CD1c-positive myeloid dendritic cell (primary cell): ENCODE data around the gene WNK2.

Source experiments
- DNase-seq: peaks from one replicate; pipeline ENCODE4 v3.0.0-alpha.2; 2016; ENCODE audit errors: extremely low spot score

Gene WNK2

DNA sequence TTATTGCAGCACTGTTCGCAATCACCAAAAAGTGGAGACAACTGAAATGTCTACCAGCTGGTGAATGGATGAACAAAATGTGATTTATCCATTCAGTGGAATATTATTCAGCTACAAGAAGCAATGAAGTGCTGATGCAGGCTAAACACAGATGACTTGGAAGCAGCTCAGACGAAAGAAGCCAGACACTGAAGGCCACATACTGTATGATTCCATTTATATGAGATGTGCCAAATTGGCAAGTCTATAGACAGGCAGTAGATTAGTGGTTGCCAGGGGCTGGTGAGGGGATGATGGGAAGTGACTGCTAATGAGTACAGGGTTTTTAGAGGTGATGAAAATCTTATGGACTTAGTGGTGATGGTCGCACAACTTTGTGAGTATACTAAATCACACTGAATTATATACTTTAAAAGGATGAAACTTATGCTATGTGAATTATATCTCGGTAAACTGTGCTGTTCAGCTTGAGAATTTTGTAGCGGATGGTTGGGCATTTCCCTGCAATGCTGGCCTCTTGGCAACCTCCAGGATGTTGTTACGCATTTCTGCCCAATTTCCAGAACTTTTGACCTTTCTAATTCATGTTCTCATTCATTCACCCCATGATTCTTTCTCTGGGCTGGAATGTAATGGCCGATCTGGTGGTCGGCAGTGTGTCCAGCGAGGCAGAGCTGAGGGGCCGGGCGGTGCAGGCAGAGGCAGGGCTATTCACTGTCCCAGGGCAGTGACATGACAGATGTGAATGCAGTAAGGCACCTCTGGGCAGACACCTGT is 22.0 kb upstream of the WNK2 start:
- DNase-seq, result no peak

DNA sequence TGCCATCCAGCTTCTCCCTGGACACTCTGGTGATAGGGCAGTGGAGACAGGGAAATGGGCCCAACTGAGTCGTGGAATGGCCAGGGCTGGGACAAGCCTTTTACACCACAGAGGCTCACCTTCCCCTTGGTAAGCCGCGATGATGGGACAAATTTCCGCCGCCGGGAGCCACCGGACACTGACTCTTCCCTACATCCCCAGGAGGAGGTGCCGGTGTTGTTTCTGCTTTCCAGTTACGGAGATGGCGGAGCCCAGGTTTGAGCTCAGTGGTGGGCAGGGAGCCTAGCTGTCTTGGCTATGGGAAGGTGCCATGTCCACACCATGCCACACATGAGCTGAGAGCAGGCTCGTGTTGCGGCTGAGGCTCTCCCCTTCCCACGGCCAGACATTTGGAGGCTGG is 19.9 kb upstream of the WNK2 start:
- no peak for DNase-seq

DNA sequence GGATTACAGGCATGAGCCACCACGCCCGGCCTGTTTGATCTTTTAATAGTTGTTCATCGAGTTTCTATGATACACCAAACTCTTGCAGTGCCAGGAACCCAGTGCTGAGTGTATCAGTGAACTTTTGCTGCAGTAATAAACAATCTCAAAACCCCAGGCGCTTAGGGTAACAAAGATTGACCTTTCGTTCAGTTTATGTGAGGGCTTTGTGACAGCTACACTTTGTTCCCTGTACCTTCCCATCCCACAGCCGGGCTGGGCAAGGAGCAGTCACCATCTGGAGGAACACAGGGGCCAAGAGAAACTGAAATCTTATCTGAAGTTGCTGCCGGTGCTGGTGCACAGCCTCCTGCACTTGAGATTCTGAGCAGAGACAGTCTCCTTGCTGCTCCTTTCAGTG is 17.2 kb upstream of the WNK2 start:
- no peak for DNase-seq

DNA sequence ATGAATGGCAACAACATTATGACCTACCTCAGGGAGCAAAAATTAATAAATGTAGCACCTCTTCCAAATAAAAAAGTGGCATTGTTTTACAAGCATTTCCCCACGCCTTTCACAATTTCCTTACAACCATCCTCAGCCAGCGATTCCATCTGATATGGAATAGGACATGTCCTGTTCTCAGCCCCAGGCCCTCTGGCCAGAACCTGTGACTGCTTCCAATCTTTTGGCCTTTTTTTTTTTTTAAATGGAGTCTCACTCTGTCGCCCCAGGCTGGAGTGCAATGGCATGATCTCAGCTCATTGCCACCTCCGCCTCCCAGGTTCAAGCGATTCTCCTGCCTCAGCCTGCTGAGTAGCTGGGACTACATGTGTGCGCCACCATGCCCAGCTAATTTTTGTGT is 16.8 kb upstream of the WNK2 start:
- no peak for DNase-seq

DNA sequence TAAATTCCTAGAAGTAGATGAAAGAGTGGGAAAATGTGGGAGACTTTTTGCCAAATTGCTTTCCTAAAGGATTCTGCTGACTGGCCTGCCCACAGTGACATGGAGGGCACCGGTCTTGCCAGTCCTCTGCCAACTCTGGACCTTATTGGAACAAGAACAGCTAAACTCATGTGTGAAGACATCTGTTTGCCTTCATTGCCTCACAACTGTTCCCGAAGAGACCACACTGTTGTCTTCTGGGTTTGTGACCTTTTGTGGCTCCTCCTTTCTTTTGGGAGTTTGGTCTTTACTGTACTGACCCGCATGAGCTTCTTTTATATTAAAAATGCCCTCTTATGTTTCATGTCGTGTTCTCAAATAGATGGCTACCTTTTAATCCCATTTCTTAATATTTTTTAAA is 16.1 kb upstream of the WNK2 start:
- DNase-seq, result no peak

DNA sequence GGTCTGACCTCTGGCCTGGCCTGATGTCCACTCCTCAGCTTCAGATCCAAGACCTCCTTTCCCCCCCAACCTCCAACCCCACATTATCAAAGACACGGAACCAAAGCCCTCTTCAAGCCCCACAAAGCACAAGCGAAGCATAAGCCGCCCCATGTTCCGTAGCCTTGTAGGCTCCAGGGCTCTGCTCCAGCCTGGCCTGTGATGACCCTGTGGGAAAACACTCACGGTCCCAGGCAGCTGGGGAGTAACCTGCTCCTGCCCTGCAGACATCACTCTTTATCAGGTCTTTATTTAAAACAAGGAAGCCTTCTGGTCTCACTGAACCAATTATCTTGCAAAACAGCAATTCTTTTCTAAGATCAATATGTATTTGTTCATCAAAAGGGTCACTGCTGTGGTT is 15.4 kb upstream of the WNK2 start:
- no peak for DNase-seq

DNA sequence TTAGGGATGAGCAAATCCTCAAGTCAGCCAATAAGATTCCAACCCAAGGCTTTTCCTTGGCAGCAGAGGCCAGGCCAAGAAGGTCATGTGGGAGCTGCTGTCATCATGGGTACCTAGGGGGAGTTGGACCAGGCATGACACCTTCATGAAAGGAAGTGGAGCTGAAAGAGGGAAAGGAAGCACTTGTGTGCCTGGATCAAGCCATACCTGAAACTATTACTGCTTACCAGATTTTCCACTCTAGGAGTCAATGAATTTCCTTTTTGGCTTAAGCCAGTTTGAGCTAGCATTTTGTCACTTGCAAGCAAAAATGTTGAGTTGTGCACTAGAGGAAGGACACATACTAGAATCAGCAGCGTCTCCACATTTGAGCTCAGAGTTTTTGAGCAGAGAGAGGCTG is 14.5 kb upstream of the WNK2 start:
- no peak for DNase-seq

DNA sequence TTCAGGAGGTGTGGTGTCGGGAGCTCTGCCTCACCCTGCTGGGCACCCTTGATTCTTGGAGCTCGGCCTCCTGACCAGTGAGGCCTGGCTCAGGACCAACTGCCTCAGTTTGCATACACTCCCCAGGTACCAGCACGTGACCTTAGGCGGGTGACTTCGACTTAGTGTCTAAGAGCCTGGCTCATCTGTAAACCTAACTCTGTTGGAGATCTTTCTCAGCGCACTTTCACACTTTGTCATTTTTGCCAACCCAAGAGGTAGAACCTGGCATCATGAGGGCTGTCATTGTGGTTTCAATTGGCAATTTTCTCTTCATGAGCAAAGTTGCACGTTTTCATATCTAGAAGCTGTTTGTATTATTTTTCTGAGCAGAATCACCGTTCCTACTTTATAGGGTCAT is 13.4 kb upstream of the WNK2 start:
- no peak for DNase-seq

DNA sequence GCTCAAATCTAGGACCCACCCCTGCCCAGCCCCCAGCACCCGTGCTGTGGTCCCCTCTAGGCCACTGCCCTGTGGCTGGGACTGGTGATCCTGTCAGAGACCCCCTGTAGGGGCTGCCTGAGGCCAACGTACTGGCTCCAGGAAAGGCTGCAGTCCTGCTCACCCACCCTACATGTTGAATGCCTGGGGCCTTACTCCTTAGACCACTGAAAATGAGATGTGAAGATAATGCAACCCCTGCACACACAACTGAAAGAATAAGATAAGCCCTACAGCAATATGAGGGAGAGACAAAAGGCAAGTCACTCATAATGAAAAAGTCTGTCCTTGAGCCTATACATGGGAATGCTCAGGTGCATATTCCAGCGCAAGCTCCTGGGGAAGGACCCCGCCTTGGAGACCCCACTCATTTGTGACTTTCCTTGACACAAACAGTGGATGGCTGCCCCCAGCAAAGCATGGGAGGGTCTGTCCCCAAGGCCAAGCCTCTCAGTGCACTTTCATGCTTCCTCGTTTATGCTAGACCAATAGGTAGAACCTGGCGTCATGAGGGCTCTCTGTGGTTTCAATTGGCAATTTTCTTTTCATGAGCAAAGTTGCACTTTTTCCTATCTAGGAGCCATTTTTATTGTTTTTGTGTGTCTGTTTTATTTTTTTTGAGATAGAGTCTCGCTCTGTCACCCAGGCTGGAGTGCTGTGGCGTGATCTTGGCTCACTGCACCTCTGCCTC is 12.5 kb upstream of the WNK2 start:
- no peak for DNase-seq

DNA sequence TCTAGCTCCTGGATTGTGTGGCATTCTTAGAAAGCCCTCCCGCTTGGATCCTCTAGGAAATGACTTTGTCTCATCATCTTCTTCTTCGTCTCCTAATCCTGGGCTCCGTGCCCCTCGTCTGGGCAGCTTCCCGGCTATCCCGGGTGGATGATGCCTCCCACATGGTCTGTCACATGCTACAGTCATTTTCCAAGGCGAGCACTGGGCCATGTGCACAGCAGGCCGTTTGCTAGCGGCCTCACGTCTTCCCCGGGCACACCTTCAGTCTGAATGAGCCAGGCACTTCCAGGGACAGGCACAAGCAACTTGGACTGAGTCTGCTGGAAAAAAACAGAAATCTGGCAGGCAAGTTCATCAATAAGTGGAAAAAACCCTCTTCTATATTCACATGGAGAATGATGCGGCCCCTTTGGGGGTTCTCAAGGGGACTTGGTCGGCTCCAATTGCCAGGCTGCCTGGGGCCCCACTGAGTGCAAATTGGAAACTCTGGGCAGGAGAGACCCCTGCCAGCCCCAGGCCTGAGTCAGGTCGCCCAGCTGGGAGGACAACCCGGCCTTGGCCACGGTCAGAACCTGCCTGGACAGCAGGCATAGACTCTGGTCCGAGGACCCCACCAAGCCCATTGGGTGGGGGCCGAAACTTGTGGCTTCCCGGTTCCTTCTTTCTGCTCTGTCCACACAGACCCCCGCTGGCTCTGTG is 11.1 kb upstream of the WNK2 start:
- no peak for DNase-seq

DNA sequence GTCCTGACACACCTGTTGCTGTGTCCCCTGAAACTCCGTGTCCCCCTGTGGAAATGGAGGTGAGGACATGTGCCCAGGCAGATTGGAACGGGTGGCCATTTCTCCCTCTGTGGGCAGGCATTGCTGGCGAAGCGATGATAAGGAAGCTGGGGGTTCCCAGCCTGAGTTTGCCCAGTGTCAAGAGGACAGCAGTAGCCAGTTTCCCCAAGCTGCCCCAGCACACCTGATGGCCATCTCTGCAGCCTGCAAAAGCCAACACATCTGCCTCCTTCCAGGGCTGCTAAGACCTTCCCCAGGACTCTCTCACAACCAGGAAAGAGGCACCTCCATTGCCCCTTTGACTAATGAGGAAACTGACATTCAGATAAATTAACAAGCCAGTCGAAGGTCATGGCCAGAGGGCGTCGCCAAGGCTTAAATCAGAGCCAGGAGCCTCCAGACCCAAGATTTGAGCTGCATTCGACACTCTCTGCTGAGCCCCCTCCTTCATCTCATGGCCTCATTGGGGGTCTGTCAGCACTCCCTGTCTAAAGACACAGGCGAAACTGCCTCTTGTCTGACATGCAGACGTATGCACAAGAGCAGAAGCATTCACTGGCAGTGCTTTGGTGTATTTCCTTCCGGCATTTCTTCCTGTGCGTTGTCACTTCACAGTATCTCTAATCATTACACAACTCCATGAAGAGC is 10.4 kb upstream of the WNK2 start:
- DNase-seq, result no peak

DNA sequence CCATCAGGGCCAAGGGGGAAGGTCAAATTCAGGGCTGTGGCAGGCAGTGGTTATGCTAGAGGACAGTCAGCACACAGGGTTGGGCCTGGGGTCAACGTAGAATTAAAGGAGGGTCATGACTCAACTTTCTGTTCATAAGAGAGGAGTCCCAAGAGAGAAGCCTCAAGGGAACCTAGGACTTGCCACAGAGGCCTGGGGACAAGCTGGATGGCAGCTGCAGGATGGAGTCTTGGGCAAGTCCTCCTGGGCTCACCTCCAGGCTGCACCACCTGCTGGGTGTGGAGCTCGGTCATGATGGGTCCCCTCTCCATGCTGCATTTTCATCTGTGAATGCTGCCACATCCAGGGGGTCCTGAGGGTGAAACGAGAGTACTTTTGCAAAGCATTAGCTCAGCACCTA is 9.0 kb upstream of the WNK2 start:
- no peak for DNase-seq

DNA sequence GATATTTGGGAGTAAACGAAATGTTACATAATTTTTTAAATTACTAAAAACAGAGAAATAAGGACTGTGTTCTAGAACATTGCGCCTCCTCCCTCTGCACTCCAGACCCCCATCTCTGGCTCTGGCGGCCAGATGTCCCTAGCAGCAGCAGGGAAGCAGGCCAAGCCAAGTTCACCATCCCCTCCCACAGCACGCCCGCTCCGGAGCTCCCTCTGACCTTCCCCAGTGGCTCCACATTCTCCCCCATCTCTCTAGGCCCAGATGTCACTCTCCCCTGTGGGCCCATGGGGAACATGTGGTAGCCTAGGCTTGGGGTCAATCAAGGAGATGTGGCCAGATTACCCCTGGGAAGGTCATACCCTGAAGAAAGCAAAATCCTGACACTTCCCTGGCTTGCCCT is 6.3 kb upstream of the WNK2 start:
- DNase-seq, result no peak

DNA sequence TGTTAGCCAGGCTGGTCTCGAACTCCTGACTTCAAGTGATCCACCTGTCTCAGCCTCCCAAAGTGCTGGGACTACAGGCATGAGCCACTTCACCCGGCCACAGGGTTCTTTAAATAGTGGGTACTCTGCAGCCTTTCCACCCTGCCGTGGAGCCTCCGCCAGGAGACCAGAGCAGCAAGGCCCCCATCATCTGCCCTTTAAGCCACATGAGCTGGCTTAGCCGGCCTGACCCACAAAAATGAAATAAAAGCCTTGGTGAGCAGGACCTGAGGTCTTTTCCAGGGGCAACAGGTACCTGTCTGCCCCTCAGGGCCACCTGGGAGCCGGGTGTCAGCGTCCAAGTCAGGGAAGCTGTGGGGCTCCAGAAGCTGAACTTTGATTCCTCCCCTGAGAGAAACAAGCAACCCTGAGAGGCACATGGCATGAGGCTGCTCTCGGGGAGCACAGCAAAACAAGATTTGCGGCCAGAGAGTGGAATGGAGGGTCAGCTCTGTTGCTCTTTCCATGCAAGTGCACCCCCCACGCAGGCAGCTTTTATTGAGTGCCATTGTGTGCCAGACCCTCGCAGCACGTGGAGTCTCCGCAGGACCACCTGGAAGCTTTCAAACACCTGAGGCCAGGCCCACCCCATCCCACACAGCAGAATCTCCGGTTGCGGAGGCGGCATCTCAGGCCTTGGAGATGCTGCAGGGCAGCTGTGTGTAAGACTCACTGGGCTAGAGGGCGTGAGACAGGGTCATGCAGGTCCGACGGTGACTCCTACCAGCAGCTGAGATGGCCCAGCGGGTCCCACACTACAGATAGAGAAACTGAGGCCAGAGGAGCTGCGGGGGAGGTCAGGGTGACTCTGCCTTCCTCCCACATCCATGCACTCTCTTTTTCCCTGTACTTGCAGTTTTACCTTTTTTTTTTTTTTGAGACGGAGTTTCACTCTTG is 4.8 kb upstream of the WNK2 start:
- DNase-seq, result no peak

DNA sequence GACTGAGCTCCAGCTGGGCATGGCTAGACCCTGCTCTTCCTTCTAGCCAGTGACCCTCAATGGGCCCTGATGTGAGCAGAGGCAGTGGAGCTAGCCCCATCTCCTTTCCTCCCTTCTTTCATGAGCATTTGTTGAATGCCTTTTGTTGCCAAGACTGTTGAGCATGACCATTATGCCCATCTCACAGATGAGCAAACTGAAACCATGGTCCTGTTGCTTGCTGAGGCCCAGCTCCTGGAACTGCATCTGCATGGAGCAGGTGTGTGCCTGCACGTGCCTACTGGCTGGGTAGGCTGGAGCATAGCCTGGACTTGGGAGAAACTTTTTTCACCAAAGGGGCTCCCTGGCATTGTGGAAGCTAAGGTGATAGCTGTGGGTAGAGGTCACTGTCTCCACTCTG is 3.0 kb upstream of the WNK2 start:
- DNase-seq, result no peak

DNA sequence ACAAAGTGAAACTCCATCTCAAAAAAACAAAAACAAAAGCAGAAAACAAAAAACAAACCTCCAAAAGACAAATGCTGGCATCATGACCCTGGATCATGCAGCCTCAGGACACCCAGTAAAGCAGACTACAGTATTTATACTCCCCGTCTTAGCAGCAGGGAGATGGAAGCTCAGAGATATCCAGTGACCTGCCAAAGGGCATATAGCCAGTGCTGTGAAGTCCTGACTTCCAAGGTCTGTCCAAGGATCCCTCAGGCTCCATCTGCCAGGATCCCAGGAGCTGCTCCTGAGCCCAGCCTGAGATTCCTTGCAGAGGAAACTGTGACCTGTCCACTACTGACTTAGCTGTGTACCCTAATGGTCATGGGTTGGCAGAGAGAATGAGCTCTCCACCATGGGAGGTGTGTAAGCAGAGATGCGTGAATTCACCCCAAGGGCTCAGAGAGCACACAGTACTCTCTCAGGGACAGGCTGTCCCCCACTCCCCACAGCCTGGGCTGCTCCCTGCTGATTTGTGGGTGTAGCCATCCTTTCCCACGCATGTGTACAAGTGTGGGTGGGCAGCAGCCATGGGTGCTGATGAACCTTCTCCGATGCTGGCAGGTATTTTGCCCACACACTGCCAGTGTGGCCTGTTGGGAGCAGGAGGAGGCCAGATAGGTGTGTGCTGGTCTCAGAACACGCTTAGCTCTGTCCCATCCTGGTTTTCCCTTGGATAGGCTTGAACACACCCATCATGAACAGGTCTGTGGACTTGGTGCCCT is 2.1 kb upstream of the WNK2 start:
- DNase-seq, result no peak

DNA sequence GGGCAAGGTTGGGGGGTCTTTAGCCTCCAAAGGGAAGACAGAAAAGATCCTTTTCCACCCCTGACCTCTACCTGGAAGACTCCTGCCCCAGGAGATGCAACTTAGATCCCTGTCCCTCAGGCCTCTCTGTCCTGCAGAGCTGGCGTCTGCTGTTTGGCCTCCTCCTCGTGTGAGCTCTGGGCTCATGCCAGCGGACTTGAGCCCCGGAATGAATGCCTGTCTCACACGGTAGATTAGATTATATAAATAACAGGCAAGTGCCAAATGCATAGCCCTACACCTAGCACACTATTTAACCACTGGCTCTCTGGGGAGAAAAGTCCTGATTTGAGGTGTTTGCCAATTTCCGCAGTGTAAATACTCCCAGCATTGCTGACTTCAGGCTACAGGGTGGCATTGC is 1.4 kb upstream of the WNK2 start:
- DNase-seq, result no peak

DNA sequence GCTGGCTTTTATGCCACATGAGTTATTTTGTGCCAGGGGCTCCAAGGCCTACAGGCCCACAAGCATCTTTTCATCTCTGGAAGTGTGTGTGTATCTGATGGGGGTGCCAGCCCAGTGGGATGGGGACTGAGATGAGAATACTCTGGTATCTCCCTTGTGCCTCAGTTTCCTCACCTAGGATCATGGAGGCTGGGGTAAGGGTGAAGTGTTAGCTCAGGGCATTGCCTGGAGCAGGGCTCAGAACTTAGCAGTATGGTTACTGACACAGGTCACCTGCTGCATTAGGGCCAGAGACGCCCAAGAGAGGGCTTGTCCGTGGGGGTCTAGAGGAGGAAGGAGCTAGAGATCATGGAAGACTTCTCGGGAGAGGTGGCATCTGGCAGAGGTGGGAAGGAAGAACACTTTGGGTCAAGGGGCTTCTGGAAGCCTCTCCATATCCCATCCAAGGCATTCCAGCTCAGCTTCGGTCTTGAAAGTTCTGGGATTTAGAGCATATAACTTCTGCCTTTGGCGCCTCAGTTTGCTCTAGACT is 742 bp upstream of the WNK2 start:
- no peak for DNase-seq

DNA sequence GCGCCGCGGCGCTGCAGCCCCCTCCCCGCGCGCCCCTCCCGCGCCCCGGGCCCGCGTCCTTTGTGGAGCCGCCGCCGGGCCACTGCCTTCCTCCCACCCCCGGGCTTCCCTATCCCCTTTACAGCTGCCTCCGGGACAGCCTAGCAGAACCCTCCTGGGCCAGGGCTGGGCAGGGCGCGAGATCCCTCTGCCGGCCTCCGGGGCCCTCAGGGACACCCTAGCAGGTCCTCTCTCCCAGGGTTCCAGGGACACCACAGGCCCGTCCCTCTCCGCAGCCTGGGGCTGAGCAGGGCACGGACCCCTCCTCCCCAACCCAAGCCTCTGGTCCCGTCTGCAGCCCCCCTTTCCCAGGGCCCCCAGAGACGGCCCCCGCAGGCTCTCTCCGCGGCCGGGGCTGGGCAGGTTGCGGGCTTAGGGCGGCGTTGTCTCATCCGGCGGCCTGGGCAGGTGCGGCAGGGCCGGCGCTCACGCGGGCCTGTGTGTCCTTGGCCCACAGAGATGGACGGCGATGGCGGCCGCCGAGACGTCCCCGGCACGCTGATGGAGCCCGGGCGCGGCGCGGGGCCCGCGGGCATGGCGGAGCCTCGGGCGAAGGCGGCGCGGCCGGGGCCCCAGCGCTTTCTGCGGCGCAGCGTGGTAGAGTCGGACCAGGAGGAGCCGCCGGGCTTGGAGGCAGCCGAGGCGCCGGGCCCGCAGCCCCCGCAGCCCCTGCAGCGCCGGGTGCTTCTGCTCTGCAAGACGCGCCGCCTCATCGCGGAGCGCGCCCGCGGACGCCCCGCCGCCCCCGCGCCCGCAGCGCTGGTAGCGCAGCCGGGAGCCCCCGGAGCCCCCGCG is 710 bp downstream of the WNK2 start:
- no peak for DNase-seq
